Spleen (tissue), 11 donors: Measurements from ENCODE around the gene ASIC4. TPM values are rescaled to one million over a fixed set of nuclear protein-coding genes. Genes with fewer than 3 reads are reported as not detected.
A peak's percentile ranks its signal among the peaks of the same experiment; 100 is the strongest.

ENCODE experiments used
- DNase-seq: peaks from one replicate; pipeline ENCODE4 v3.0.0-alpha.2; 2020
- H3K27ac ChIP-seq, 8 donors: fragments of 200-600 bp; sonication (generic) in 7 of 8; 1 replicate in 4 of 8; 2 replicates in 4 of 8; pipeline versions ENCODE4 v1.5.0 to v1.8.0; 2016 to 2021; ENCODE audit warnings: inconsistent platforms in 4 of 8, mild to moderate bottlenecking in 4 of 8, moderate library complexity in 1 of 8
- H3K27me3 ChIP-seq, 7 donors: fragments of 200-600 bp; sonication (generic) in 6 of 7; replicated peaks in 1 of 7; 1 replicate in 4 of 7; 2 replicates in 3 of 7; pipeline versions ENCODE4 v1.5.0 to v1.8.0; 2016 to 2021; ENCODE audit warnings: inconsistent platforms in 3 of 7, mild to moderate bottlenecking in 1 of 7
- H3K36me3 ChIP-seq, 6 donors: fragments of 200-600 bp; sonication (generic) in 5 of 6; 1 replicate in 4 of 6; 2 replicates in 2 of 6; pipeline versions ENCODE4 v1.5.0 to v1.8.0; 2016 to 2021; ENCODE audit warnings: inconsistent platforms in 2 of 6
- H3K4me1 ChIP-seq, 6 donors: fragments of 200-600 bp; sonication (generic) in 5 of 6; 1 replicate in 3 of 6; 2 replicates in 3 of 6; pipeline versions ENCODE4 v1.5.0 to v1.8.0; 2016 to 2021; ENCODE audit warnings: inconsistent platforms in 3 of 6
- H3K4me3 ChIP-seq, 8 donors: fragments of 200-600 bp; sonication (generic) in 7 of 8; 1 replicate in 4 of 8; 2 replicates in 4 of 8; pipeline versions ENCODE4 v1.5.0 to v1.8.0; 2016 to 2021; ENCODE audit warnings: inconsistent platforms in 4 of 8, mild to moderate bottlenecking in 4 of 8, moderate library complexity in 2 of 8
- H3K9me3 ChIP-seq, 8 donors: fragments of 200-600 bp; sonication (generic) in 7 of 8; 1 replicate in 4 of 8; 2 replicates in 4 of 8; pipeline versions ENCODE4 v1.5.0 to v1.8.0; 2016 to 2021; ENCODE audit warnings: inconsistent platforms in 4 of 8
- CTCF ChIP-seq, 11 experiments: fragments of 200-600 bp in 7 of 11; fragments of 450-650 bp in 4 of 11; sonication (generic) in 4 of 11; IDR thresholded peaks in 8 of 11; conservative IDR thresholded peaks in 3 of 11; 1 replicate in 7 of 11; 2 replicates in 4 of 11; pipeline versions ENCODE4 v1.4.0 to v1.8.0; 2016 to 2021; ENCODE audit warnings: antibody characterized with exemption in 11 of 11, inconsistent platforms in 4 of 11, mild to moderate bottlenecking in 1 of 11
- POLR2A ChIP-seq, 3 donors: fragments of 450-650 bp; IDR thresholded peaks; one replicate each; pipeline ENCODE4 v1.5.1; 2017; ENCODE audit warnings: antibody characterized with exemption in 3 of 3, mild to moderate bottlenecking in 1 of 3
- POLR2AphosphoS5 ChIP-seq, 3 donors: sonication (generic); formaldehyde crosslinking; IDR thresholded peaks; one replicate each; pipeline ENCODE4 v1.5.1; 2017; ENCODE audit warnings: antibody characterized with exemption in 3 of 3
- WGBS, 5 donors: extraction: QIAGEN DNeasy Blood & Tissue Kit in 3 of 5; methylation state at CpG; one replicate each; pipeline versions ENCODE4 v1.1.5 to v1.1.7; 2013 to 2018; 5-methylcytosine and 5-hydroxymethylcytosine counted together
- intact Hi-C: fragments of 100-400 bp; cut with DNase I; formaldehyde crosslinking; loops from one replicate; pipeline ENCODE4 v1.15.0; 2023; ENCODE audit warnings: low total_unique reads
- polyA plus RNA-seq, 3 donors: library from polyadenylated mRNA; stranded (reverse); fragments of 200-250 nt; gene quantifications; one replicate each; pipeline ENCODE4 v1.2.1, GENCODE V29; 2013
- total RNA-seq, 7 donors: library from RNA; depleted of rRNA in 3 of 7; stranded (reverse); fragments of >200 nt in 3 of 7; fragmentation: NEBNext Ultra II Directional in 4 of 7; extraction: Animal tissue kit (Norgen Biotek cat#: 25700) in 4 of 7; gene quantifications; one replicate each; pipeline versions ENCODE4 v1.1.0 to v1.2.1, GENCODE V29; 2016 to 2021
- donor health status: healthy with polysubstance abuse.
- donor health status: DM: no; HTN: no; CAD: no; lungs with moderate emphysema.
- donor health status: DM: no; HTN: no; CAD: no.
- donor health status: Bipolar disorder and iron deficiency.
- donor health status: healthy.
- donor health status: DM: no; HTN: no; CAD: no.
- donor health status: DM: yes; HTN: yes; CAD: no.

ASIC4 gene
- total and polyA plus RNA-seq, 10 donors, result 0.04 to 0.32 (median 0.05) TPM; not detected in 6

- no peak for DNase-seq
- Histone ChIP-seq H3K27me3 (peaks cover 11 to 100% (median 71%) of the 10 kb centered on the region in 7 donors), H3K4me3 (no peak overlapping the region), H3K27ac (no peak overlapping the region), H3K4me1 (peaks cover 5 to 20% (median 15%) of the 10 kb centered on the region in 6 donors), H3K9me3 (no peaks in the 10 kb centered on the region), H3K36me3 (no peaks in the 10 kb centered on the region)
- TF ChIP-seq POLR2A (IDR thresholded peaks at IDR 0.05) (no peak), CTCF (IDR thresholded peaks at IDR 0.05 in 8 of 11, conservative IDR thresholded peaks at IDR 0.05 in 3 of 11) (no peak), POLR2AphosphoS5 (IDR thresholded peaks at IDR 0.05) (no peak)
- 59 to 70% (median 61%) methylated on average over 5 of the region's 5 CpGs for WGBS, 5 donors
- intact Hi-C loops, result no loop called here
Observed at GRCh38 chr2:219527472-219527871, 13.2 kb downstream of the ASIC4 start.

- DNase-seq, result peak; percentile 96
- H3K27me3 ChIP-seq, result peaks cover 5 to 83% (median 45%) of the 10 kb centered on the region in 7 donors
- H3K36me3 ChIP-seq, result no peaks in the 10 kb centered on the region
- H3K4me3 ChIP-seq, result peak overlapping the region in 1 of 8 donors; percentile 1
- no peaks in the 10 kb centered on the region for H3K9me3 ChIP-seq
- 15 to 16% (median 15%) methylated on average over 19 to 21 of the region's 21 CpGs for whole genome bisulfite sequencing, 5 donors
- intact Hi-C loops, result loop anchor here (2.0 to 10.0 kb wide), 2 partner anchors 56 to 128 kb away; no protein-coding TSS in a partner anchor
- H3K4me1 ChIP-seq, result peaks cover 0 to 9% (median 6%) of the 10 kb centered on the region in 6 donors
- TF ChIP-seq POLR2AphosphoS5 (IDR thresholded peaks at IDR 0.05) (peak in 2 of 3 donors; percentile 33 to 52), POLR2A (IDR thresholded peaks at IDR 0.05) (no peak), CTCF (IDR thresholded peaks at IDR 0.05 in 8 of 11, conservative IDR thresholded peaks at IDR 0.05 in 3 of 11) (peak; percentile 92 to 98 (median 94))
- H3K27ac ChIP-seq, result no peak overlapping the region
Observed at GRCh38 chr2:219530048-219530963, 16.0 kb downstream of the ASIC4 start.

- no peak overlapping the region for H3K27ac ChIP-seq
- intact Hi-C loops, result loop anchor here (2.0 to 10.0 kb wide), 2 partner anchors 57 to 129 kb away; no protein-coding TSS in a partner anchor
- peak; percentile 70 for DNase-seq
- no peaks in the 10 kb centered on the region for H3K36me3 ChIP-seq
- H3K4me1 ChIP-seq, result peaks cover 0 to 9% (median 6%) of the 10 kb centered on the region in 6 donors
- H3K4me3 ChIP-seq, result no peak overlapping the region
- no peaks in the 10 kb centered on the region for H3K9me3 ChIP-seq
- peaks cover 5 to 81% (median 36%) of the 10 kb centered on the region in 7 donors for H3K27me3 ChIP-seq
- 66 to 84% (median 77%) methylated on average over 15 to 20 of the region's 20 CpGs for WGBS, 5 donors
- no peak for TF ChIP-seq POLR2AphosphoS5 (IDR thresholded peaks at IDR 0.05)
- no peak for TF ChIP-seq POLR2A (IDR thresholded peaks at IDR 0.05)
- no peak for TF ChIP-seq CTCF (IDR thresholded peaks at IDR 0.05 in 8 of 11, conservative IDR thresholded peaks at IDR 0.05 in 3 of 11)
Observed at GRCh38 chr2:219531639-219532377, 17.5 kb downstream of the ASIC4 start.
